ENCODE data around the gene TOMM34.

Gene TOMM34

GRCh38 chr20:44961870-44962267 is 1.7 kb upstream of the TOMM34 start:
- no peak for DNase-seq

DNA sequence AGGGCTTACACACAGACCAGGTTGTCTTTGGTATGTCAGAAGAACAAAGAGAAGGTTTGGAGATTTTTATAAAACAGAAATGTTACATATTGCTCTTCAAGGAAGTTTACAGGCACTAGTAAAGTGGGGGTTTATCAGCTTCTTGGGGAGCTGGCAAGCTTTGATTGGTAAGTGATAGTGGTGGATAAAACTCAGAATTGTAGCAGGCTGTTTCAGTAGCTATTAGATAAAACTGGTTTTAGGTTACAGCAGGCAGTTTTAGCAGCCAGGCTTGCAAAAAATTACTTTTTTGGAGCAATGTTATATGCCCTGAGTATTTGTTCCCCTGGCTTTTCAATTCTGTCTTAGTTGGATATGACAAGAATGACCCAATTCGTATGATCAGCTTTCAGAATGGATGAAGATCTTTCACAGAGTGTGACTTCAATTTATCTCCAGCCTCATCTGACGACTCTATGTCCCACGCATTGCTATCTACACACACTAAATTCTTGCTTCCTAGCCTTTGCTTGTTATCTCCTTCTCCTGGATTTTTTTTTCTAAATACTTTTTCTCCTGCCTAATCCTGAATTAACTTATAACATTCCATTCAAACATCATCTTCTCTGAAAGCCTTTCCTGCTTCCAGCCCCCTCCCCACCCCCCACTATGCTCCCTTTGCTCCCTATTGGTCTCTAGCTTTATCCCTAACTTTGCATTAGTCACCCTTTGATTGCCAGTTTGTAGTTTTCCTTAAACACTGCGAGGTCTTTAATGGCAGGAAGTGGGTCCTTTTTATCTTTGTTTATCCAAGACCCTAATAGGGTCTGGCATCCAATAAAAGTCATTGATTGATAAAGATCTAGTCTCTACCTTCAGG is 1.0 kb upstream of the TOMM34 start:
- DNase-seq = no peak

DNA sequence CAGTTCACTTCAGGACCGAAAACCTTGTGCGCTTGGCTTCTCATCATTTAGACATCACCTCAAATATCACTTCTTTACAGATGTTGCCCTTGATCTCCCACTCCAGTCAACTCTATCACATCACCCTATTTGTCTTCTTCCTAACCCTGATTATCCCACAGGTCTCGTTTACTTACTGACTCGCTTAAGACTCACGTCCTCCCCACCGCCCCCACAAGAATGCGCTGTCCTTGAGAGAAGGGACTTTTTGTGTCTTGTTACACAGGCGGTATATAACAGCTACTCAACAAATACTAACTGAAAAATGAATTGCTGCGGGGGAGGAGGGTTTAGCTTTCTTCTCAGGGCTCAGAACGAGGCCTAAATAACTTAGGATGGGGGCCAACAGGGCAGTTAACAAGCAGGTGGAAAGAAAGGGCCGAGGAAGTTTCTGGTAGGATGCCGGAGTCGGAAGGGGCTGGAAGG is 527 bp downstream of the TOMM34 start:
- peak; percentile 25 for DNase-seq

DNA sequence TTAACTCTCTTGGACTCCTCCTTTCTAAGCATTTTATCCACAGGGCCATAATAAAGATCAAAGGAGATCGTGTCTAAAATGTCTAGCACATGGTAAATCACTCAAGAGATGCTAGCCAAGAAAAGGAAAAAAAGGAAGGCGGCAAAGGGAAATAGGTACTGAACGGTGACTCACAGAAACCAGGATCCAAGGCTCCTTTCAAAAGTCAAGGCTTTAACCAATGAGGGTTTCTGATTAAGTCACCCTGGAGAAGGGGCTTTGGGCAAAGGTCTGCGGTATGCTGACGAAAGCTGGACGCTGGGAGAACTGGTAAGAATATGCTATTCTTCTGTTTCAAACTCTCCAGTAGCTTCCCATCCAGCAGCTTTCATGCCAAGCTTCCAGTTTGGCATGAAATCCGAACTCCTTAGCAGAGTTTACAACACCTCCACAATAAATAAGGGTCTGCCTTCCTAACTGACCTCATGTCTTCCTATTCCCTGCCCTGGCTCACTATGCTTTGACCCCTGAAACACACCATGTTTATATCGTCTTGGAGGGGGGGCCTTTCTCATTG is 1.0 kb downstream of the TOMM34 start:
- DNase-seq = peak; percentile 5

- no peak for DNase-seq
Measured at GRCh38 chr20:44958276-44958675, 1.9 kb downstream of the TOMM34 start.

- no peak for DNase-seq
Measured at GRCh38 chr20:44956410-44956809, 3.8 kb downstream of the TOMM34 start.

- DNase-seq = no peak
Measured at GRCh38 chr20:44955270-44955669, 4.9 kb downstream of the TOMM34 start.

GRCh38 chr20:44954211-44954610 is 6.0 kb downstream of the TOMM34 start:
- DNase-seq = no peak

DNA sequence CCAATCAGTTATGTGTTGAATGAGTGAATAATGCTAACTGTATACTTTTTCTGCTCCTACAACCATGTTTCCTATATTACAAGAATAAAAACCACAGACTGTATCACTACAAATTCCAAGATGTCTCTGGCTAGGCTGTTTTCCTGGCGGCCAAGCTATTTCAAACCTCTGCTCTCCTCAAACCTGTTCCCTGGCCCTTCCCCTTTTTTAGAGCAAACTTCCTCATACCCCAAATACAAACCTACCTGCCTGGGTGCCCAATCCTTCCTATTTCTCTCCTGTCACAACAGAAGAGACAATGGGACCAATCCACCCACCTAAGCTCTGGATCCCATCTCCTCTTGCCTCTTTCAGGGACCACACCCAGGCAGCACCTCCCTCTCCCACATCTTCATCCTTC is 7.5 kb downstream of the TOMM34 start:
- no peak for DNase-seq

DNA sequence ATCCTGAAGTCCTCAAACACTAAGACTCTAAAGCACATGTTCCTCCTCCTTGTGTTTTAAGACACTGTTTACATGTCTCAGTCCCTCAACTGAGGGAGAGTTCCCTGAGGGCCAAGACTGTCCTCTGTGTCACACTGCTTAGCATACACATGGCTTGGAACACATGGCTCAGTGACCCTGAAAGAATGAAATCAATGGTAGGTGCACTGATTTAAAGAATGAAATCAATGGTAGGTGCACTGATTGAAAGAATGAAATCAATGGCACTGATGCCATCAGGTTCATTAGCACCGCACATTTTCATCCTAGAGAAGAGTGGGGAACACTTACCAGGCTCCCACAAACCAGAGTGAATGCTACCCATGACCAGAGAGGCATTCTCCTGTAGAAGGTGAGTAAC is 9.8 kb downstream of the TOMM34 start:
- DNase-seq = no peak

DNA sequence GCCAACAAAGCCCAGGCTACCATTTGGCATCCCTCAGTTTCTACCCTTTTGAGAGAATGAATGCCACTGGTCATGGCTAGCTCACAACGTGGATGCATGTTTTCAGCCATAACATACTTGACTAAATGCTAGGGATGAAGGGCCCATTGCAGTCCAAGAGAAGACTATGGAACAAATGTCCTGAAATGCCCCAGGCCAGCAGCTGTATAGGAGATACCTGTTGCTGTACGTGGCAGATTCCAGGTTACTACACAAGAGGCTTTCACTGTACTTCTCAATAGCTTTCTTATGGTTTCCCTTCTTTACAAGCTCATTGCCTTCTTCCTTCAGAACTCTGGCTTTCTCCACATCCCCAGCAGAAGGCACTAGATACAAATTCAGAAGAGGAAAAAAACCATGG is 11.7 kb downstream of the TOMM34 start:
- no peak for DNase-seq

GRCh38 chr20:44948107-44948506 is 12.1 kb downstream of the TOMM34 start:
- no peak for DNase-seq

DNA sequence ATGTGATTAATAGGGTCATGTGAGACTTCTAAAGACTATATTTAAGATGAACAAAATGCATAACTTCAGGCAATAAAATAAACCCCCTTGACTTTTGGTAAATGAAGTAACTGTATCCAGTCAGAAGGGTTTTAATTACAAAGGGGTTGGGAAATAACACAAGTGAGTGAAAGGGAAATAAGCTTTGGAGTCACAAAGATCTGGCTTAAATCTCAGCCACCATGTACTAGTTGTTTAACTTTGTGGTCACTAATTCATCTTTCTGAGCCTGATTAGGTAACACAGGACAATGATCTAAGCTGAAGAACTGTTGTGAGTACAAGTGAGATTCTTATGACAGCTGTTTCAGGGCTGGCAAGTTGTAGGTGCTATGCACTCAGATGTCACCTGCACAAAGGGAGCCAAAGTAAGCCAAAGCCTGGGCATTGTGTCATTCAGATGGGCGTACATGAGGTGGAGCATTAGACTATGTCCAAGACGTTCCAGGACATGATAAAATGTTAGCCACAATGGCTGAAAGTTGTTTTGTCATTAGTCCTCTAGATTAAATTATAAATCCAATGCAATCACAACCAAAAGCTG is 13.8 kb downstream of the TOMM34 start:
- no peak for DNase-seq

DNA sequence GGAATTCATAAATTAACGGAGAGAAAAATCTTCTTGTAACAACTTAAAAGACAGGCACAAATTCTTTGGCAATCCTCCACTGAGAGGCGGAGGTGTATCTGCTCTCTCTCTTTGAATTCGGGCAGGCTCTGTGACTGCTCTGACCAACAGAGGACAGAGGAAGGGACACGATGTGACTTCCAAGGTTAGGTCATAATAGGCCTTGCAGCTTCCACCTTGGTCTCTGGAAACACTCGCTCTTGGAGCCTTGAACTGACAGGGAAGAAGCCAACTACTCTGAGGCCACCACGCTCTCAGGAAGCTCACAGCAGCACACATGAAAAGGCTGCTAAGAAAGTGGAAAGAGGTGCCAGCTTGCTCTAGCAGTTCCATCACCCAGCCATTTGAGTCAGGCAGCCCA is 14.9 kb downstream of the TOMM34 start:
- no peak for DNase-seq

- no peak for DNase-seq
Measured at GRCh38 chr20:44943828-44944227, 16.4 kb downstream of the TOMM34 start.

- no peak for DNase-seq
Measured at GRCh38 chr20:44942264-44942973, 17.8 kb downstream of the TOMM34 start.

DNA sequence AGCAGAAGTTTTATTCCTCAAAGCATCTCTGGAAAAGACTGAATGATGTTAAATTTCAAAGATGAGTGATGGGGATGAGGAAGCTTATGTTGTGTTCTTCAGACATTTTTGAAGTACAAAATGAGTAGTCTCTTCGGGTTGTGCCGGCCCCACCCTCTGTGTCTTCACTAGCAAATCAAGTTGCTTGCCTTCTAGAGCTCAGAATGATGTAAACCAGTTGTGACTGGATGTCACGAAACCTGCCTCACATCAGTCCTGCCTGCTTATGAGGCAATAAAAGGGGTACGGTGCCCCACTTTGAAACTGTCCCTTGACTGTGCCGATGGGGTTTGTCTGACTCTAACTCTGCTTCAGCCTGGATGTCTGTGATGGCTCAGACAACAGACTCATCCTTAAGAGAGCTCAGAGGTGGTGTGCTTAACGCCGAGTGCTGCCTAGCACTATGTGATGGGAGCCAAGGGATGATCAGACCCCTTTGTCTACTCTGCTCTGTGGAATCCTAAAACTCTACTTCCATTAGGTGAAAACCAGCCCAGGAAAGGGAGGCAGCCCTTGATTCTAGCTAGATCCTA is 19.0 kb downstream of the TOMM34 start:
- DNase-seq = no peak

DNA sequence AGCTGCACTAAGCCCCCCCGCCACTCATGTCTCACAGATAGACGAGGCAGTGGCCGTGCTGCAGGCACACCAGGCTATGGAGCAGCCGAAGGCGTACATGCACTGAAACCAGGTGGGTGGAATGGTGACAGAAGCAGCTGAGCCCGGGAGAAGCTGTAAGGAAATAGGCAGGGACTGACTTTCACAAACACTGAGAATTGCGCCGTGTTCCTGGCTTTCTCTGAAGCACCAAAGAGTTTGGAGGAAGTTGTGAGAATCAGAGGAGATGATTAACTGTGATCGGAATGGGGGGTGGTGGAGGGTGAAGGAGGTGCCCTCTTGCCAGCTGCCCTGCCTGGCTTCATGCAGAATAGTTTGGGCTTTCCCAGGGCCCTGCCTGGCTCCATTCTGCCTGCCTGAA is 21.6 kb downstream of the TOMM34 start:
- DNase-seq = no peak

GRCh38 chr20:44936510-44936909 is 23.7 kb downstream of the TOMM34 start:
- no peak for DNase-seq

GRCh38 chr20:44932916-44933315 is 27.3 kb downstream of the TOMM34 start:
- no peak for DNase-seq

- no peak for DNase-seq
Measured at GRCh38 chr20:44931911-44932310, 28.3 kb downstream of the TOMM34 start.

GRCh38 chr20:44930517-44931168 is 29.6 kb downstream of the TOMM34 start:
- DNase-seq = no peak

DNA sequence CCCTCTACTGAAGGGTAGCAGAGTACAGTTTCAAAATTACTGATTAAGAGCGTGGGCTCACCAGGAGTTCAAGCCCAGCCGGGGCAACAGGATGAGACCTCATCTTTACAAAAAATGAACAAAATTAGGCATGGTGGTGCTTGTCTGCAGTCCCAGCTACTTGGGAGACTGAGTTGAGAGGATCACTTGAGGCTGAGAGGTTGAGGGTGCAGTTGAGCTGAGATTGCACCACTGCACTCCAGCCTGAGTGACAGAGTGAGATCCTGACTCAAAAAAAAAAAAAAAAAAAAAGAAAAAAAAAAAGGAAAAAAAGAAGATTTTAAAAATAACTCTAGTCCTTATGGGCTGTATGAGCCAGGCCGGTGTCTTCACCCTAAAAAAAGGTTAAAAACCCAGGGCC is 31.6 kb downstream of the TOMM34 start:
- no peak for DNase-seq
